ENCODE measurements around the gene LAMA2. TPM values are rescaled to one million over a fixed set of nuclear protein-coding genes. Genes with fewer than 3 reads are reported as not detected.

Gene LAMA2
- total RNA-seq, 1 donor from 2014 or later, result 1.4 TPM

- TF ChIP-seq CTCF (IDR thresholded peaks at IDR 0.05; ENCODE audit: insufficient read depth, low read length, poor library complexity, severe bottlenecking), result no peak
- Histone ChIP-seq H3K4me3 (ENCODE audit: low read depth, low read length) (no peak overlapping the region), H3K27me3 (ENCODE audit: control insufficient read depth, insufficient read depth, low read length) (no peaks in the 10 kb centered on the region), H3K36me3 (ENCODE audit: control insufficient read depth, insufficient read depth, low read length) (no peaks in the 10 kb centered on the region)
- no peak for DNase-seq (ENCODE audit: low read depth)
Observed at GRCh38 chr6:129114636-129115391, 231.9 kb downstream of the LAMA2 start.

GRCh38 chr6:129115471-129115870 is 232.5 kb downstream of the LAMA2 start:
- no peaks in the 10 kb centered on the region for H3K27me3 ChIP-seq (ENCODE audit: control insufficient read depth, insufficient read depth, low read length)
- no peaks in the 10 kb centered on the region for H3K36me3 ChIP-seq (ENCODE audit: control insufficient read depth, insufficient read depth, low read length)
- no peak for DNase-seq (ENCODE audit: low read depth)
- no peak overlapping the region for H3K4me3 ChIP-seq (ENCODE audit: low read depth, low read length)
- no peak for TF ChIP-seq CTCF (IDR thresholded peaks at IDR 0.05; ENCODE audit: insufficient read depth, low read length, poor library complexity, severe bottlenecking)

GRCh38 chr6:129117355-129117754 is 234.4 kb downstream of the LAMA2 start:
- no peaks in the 10 kb centered on the region for H3K36me3 ChIP-seq (ENCODE audit: control insufficient read depth, insufficient read depth, low read length)
- TF ChIP-seq CTCF (IDR thresholded peaks at IDR 0.05; ENCODE audit: insufficient read depth, low read length, poor library complexity, severe bottlenecking), result no peak
- H3K27me3 ChIP-seq (ENCODE audit: control insufficient read depth, insufficient read depth, low read length), result no peaks in the 10 kb centered on the region
- DNase-seq (ENCODE audit: low read depth), result no peak
- no peak overlapping the region for H3K4me3 ChIP-seq (ENCODE audit: low read depth, low read length)

GRCh38 chr6:129120856-129121638 is 238.1 kb downstream of the LAMA2 start:
- peak; percentile 35 for DNase-seq (ENCODE audit: low read depth)
- no peak overlapping the region for H3K4me3 ChIP-seq (ENCODE audit: low read depth, low read length)
- H3K27me3 ChIP-seq (ENCODE audit: control insufficient read depth, insufficient read depth, low read length), result no peaks in the 10 kb centered on the region
- H3K36me3 ChIP-seq (ENCODE audit: control insufficient read depth, insufficient read depth, low read length), result no peaks in the 10 kb centered on the region
- TF ChIP-seq CTCF (IDR thresholded peaks at IDR 0.05; ENCODE audit: insufficient read depth, low read length, poor library complexity, severe bottlenecking), result no peak

- no peak for DNase-seq (ENCODE audit: low read depth)
- no peaks in the 10 kb centered on the region for H3K36me3 ChIP-seq (ENCODE audit: control insufficient read depth, insufficient read depth, low read length)
- no peaks in the 10 kb centered on the region for H3K27me3 ChIP-seq (ENCODE audit: control insufficient read depth, insufficient read depth, low read length)
- H3K4me3 ChIP-seq (ENCODE audit: low read depth, low read length), result no peak overlapping the region
- no peak for TF ChIP-seq CTCF (IDR thresholded peaks at IDR 0.05; ENCODE audit: insufficient read depth, low read length, poor library complexity, severe bottlenecking)
Observed at GRCh38 chr6:129124347-129124746, 241.4 kb downstream of the LAMA2 start.

Measured in kidney epithelial cell (primary cell).